HEK293 (cell line): ENCODE data around the gene SH3BP2.

Source experiments
- AEBP2 ChIP-seq: fragments of 450-650 bp; formaldehyde crosslinking; IDR thresholded peaks from 2 replicates; pipeline ENCODE4 v1.5.1; 2016; ENCODE audit warnings: missing biosample characterization, missing genetic modification characterization, borderline replicate concordance
- HIC1 ChIP-seq: fragments of 450-650 bp; formaldehyde crosslinking; IDR thresholded peaks from 2 replicates; pipeline ENCODE4 v1.5.1; 2016; ENCODE audit warnings: missing biosample characterization, missing genetic modification characterization
- KLF1 ChIP-seq: fragments of 450-650 bp; formaldehyde crosslinking; IDR thresholded peaks from 2 replicates; pipeline ENCODE4 v1.5.1; 2016; ENCODE audit warnings: missing biosample characterization, missing genetic modification characterization
- MEIS1 ChIP-seq: sonication (generic); formaldehyde crosslinking; IDR thresholded peaks from 2 replicates; pipeline ENCODE4 v1.8.1; 2022; ENCODE audit warnings: missing genetic modification reagents, mild to moderate bottlenecking, borderline replicate concordance
- ZBTB10 ChIP-seq: fragments of 450-650 bp; formaldehyde crosslinking; IDR thresholded peaks from 2 replicates; pipeline ENCODE4 v1.5.1; 2016; ENCODE audit warnings: missing biosample characterization, missing genetic modification characterization
- ZFP3 ChIP-seq: fragments of 450-650 bp; formaldehyde crosslinking; IDR thresholded peaks from 2 replicates; pipeline ENCODE4 v1.5.1; 2016; ENCODE audit warnings: low read depth, missing biosample characterization, missing genetic modification characterization
- ZNF114 ChIP-seq: fragments of 450-650 bp; formaldehyde crosslinking; IDR thresholded peaks from 2 replicates; pipeline ENCODE4 v1.5.0; 2017; ENCODE audit warnings: missing biosample characterization, missing genetic modification characterization
- ZNF121 ChIP-seq: fragments of 450-650 bp; formaldehyde crosslinking; IDR thresholded peaks from 2 replicates; pipeline ENCODE4 v1.5.1; 2016; ENCODE audit warnings: missing biosample characterization, missing genetic modification characterization
- ZNF350 ChIP-seq: fragments of 450-650 bp; formaldehyde crosslinking; IDR thresholded peaks from 2 replicates; pipeline ENCODE4 v1.5.0; 2017; ENCODE audit warnings: missing biosample characterization, mild to moderate bottlenecking, missing genetic modification characterization
- ZNF621 ChIP-seq: fragments of 450-650 bp; formaldehyde crosslinking; IDR thresholded peaks from 2 replicates; pipeline ENCODE4 v1.5.1; 2017; ENCODE audit warnings: missing biosample characterization, missing genetic modification characterization
- ZNF777 ChIP-seq: fragments of 450-650 bp; formaldehyde crosslinking; IDR thresholded peaks from 2 replicates; pipeline ENCODE4 v1.5.1; 2017; ENCODE audit warnings: missing biosample characterization, missing genetic modification characterization, borderline replicate concordance
- TF ChIP-seq, protein P1 (sequence below): fragments of 450-650 bp; formaldehyde crosslinking; IDR thresholded peaks from 2 replicates; pipeline ENCODE4 v1.5.1; 2016; ENCODE audit warnings: missing biosample characterization, missing genetic modification characterization
- TF ChIP-seq, protein P2 (sequence below): fragments of 450-650 bp; formaldehyde crosslinking; conservative IDR thresholded peaks from 2 replicates; pipeline ENCODE4 v1.5.1; 2016; ENCODE audit warnings: low read depth, missing biosample characterization, missing genetic modification characterization
- TF ChIP-seq, protein P3 (sequence below): fragments of 450-650 bp; IDR thresholded peaks from 2 replicates; pipeline ENCODE4 v1.5.1; 2018; ENCODE audit warnings: missing biosample characterization, missing genetic modification characterization

GRCh38 chr4:2816401-2816954 is 23.6 kb downstream of the SH3BP2 start:
- TF ChIP-seq KLF1 (tag by site-specific recombination) (no peak), ZNF621 (tag by site-specific recombination) (no peak), ZNF777 (tag by site-specific recombination) (no peak), ZNF114 (tag by site-specific recombination) (no peak), ZBTB10 (tag by site-specific recombination) (no peak), ZNF350 (no peak), AEBP2 (tag by site-specific recombination) (no peak), ZFP3 (tag by site-specific recombination) (no peak), MEIS1 (no peak), HIC1 (no peak), ZNF121 (tag by site-specific recombination) (no peak)
- TF ChIP-seq, protein P1, sequence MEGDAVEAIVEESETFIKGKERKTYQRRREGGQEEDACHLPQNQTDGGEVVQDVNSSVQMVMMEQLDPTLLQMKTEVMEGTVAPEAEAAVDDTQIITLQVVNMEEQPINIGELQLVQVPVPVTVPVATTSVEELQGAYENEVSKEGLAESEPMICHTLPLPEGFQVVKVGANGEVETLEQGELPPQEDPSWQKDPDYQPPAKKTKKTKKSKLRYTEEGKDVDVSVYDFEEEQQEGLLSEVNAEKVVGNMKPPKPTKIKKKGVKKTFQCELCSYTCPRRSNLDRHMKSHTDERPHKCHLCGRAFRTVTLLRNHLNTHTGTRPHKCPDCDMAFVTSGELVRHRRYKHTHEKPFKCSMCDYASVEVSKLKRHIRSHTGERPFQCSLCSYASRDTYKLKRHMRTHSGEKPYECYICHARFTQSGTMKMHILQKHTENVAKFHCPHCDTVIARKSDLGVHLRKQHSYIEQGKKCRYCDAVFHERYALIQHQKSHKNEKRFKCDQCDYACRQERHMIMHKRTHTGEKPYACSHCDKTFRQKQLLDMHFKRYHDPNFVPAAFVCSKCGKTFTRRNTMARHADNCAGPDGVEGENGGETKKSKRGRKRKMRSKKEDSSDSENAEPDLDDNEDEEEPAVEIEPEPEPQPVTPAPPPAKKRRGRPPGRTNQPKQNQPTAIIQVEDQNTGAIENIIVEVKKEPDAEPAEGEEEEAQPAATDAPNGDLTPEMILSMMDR = no peak
- TF ChIP-seq, protein P2, sequence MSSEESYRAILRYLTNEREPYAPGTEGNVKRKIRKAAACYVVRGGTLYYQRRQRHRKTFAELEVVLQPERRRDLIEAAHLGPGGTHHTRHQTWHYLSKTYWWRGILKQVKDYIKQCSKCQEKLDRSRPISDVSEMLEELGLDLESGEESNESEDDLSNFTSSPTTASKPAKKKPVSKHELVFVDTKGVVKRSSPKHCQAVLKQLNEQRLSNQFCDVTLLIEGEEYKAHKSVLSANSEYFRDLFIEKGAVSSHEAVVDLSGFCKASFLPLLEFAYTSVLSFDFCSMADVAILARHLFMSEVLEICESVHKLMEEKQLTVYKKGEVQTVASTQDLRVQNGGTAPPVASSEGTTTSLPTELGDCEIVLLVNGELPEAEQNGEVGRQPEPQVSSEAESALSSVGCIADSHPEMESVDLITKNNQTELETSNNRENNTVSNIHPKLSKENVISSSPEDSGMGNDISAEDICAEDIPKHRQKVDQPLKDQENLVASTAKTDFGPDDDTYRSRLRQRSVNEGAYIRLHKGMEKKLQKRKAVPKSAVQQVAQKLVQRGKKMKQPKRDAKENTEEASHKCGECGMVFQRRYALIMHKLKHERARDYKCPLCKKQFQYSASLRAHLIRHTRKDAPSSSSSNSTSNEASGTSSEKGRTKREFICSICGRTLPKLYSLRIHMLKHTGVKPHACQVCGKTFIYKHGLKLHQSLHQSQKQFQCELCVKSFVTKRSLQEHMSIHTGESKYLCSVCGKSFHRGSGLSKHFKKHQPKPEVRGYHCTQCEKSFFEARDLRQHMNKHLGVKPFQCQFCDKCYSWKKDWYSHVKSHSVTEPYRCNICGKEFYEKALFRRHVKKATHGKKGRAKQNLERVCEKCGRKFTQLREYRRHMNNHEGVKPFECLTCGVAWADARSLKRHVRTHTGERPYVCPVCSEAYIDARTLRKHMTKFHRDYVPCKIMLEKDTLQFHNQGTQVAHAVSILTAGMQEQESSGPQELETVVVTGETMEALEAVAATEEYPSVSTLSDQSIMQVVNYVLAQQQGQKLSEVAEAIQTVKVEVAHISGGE (tag by site-specific recombination) = no peak
- TF ChIP-seq, protein P3, sequence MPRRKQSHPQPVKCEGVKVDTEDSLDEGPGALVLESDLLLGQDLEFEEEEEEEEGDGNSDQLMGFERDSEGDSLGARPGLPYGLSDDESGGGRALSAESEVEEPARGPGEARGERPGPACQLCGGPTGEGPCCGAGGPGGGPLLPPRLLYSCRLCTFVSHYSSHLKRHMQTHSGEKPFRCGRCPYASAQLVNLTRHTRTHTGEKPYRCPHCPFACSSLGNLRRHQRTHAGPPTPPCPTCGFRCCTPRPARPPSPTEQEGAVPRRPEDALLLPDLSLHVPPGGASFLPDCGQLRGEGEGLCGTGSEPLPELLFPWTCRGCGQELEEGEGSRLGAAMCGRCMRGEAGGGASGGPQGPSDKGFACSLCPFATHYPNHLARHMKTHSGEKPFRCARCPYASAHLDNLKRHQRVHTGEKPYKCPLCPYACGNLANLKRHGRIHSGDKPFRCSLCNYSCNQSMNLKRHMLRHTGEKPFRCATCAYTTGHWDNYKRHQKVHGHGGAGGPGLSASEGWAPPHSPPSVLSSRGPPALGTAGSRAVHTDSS (tag by site-specific recombination) = no peak
